ENCODE data around the gene SPN.
"Not testable (repeated sequence)": the region's sequence is repeated elsewhere in the genome, so short reads cannot be mapped to it uniquely, and the experiment has no call there.

SPN gene

GRCh38 chr16:29663016-29663806, at the start of gene SPN:
TSS of gene SPN (plus strand) at chr16:29663247. CDS start at chr16:29663729, 482 bp downstream.
- no peak for DNase-seq

GRCh38 chr16:29613307-29614057, 49.6 kb upstream of the SPN start:
- DNase-seq: not testable (repeated sequence)

- DNase-seq: not testable (repeated sequence)
Measured at GRCh38 chr16:29614691-29615314, 48.2 kb upstream of the SPN start.

- DNase-seq: not testable (repeated sequence)
Measured at GRCh38 chr16:29616127-29616526, 46.9 kb upstream of the SPN start.

- not testable (repeated sequence) for DNase-seq
Measured at GRCh38 chr16:29620591-29620990, 42.5 kb upstream of the SPN start.

GRCh38 chr16:29622738-29623137, 40.3 kb upstream of the SPN start:
- not testable (repeated sequence) for DNase-seq

GRCh38 chr16:29623253-29623652, 39.8 kb upstream of the SPN start:
- not testable (repeated sequence) for DNase-seq

- not testable (repeated sequence) for DNase-seq
Measured at GRCh38 chr16:29625114-29625513, 37.9 kb upstream of the SPN start.

- not testable (repeated sequence) for DNase-seq
Measured at GRCh38 chr16:29626778-29627331, 36.2 kb upstream of the SPN start.

GRCh38 chr16:29627661-29628075, 35.4 kb upstream of the SPN start:
- DNase-seq: not testable (repeated sequence)

- DNase-seq: not testable (repeated sequence)
Measured at GRCh38 chr16:29628707-29629106, 34.3 kb upstream of the SPN start.

GRCh38 chr16:29629318-29629717, 33.7 kb upstream of the SPN start:
- DNase-seq: not testable (repeated sequence)

- DNase-seq: not testable (repeated sequence)
Measured at GRCh38 chr16:29631658-29632057, 31.4 kb upstream of the SPN start.

- DNase-seq: not testable (repeated sequence)
Measured at GRCh38 chr16:29635902-29636301, 27.1 kb upstream of the SPN start.

GRCh38 chr16:29636368-29636767, 26.7 kb upstream of the SPN start:
- DNase-seq: not testable (repeated sequence)

- not testable (repeated sequence) for DNase-seq
Measured at GRCh38 chr16:29638751-29639150, 24.3 kb upstream of the SPN start.

GRCh38 chr16:29641561-29641960, 21.5 kb upstream of the SPN start:
- DNase-seq: no peak

- no peak for DNase-seq
Measured at GRCh38 chr16:29643596-29643995, 19.5 kb upstream of the SPN start.

- no peak for DNase-seq
Measured at GRCh38 chr16:29644338-29644857, 18.6 kb upstream of the SPN start.

GRCh38 chr16:29644973-29645693, 17.9 kb upstream of the SPN start:
- no peak for DNase-seq

GRCh38 chr16:29645694-29646187, 17.3 kb upstream of the SPN start:
- no peak for DNase-seq

GRCh38 chr16:29646947-29647346, 16.1 kb upstream of the SPN start:
- no peak for DNase-seq
